ENCODE measurements around the gene NT5C2.

DNA sequence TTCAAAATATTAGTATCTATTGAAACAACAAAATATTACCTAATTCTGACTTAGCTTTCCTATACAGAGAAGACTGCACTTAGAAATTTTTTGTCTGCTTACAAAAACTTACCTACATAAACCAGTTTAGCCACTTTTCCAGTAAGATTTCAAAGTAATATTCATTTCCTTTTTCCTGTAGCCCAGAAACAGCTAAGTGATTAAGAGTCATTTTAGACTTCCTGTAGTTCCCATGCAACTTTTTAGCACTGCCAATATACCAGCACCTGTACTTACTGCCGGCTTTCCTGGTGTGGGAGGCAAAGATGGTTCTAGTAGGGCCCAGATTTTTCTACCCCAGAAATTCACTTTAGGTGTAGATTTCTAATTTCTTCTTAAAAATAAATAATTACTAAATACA, 21.8 kb downstream of the NT5C2 start:
- no peak for TF ChIP-seq EZH2 (IDR thresholded peaks at IDR 0.05; ENCODE audit: low read length, missing control alignments)
- no peak for TF ChIP-seq CTCF (conservative IDR thresholded peaks at IDR 0.05 in 1 of 2, IDR thresholded peaks at IDR 0.05 in 1 of 2; ENCODE audit: low read depth in 1 of 2, low read length in 2 of 2)

All from fibroblast of lung (primary cell).